ENCODE measurements around the gene KCNIP1.

GRCh38 chr5:170603109-170603508, 99.3 kb downstream of the KCNIP1 start:
- TF ChIP-seq TEAD4 (IDR thresholded peaks at IDR 0.05; ENCODE audit: borderline replicate concordance, insufficient read depth) (no peak), CTCF (IDR thresholded peaks at IDR 0.05) (no peak), MEF2A (IDR thresholded peaks at IDR 0.05; ENCODE audit: borderline replicate concordance, low read depth) (no peak), CHD2 (IDR thresholded peaks at IDR 0.05; ENCODE audit: low read length, partially characterized antibody) (no peak), RAD21 (IDR thresholded peaks at IDR 0.05; ENCODE audit: low read length) (no peak), EP300 (IDR thresholded peaks at IDR 0.05; ENCODE audit: borderline replicate concordance in 1 of 2, low read depth in 1 of 2, low read length in 1 of 2) (no peak), JUND (IDR thresholded peaks at IDR 0.05) (no peak), SIN3A (IDR thresholded peaks at IDR 0.05; ENCODE audit: borderline replicate concordance, low read depth, low read length) (no peak), USF1 (IDR thresholded peaks at IDR 0.05; ENCODE audit: borderline replicate concordance, low read depth) (no peak), FOSL2 (IDR thresholded peaks at IDR 0.05; ENCODE audit: borderline replicate concordance, low read depth) (no peak), YY1 (IDR thresholded peaks at IDR 0.05; ENCODE audit: low read depth) (no peak)

Measured in SK-N-SH (cell line).